ENCODE results near the gene SIAH2.

DNA sequence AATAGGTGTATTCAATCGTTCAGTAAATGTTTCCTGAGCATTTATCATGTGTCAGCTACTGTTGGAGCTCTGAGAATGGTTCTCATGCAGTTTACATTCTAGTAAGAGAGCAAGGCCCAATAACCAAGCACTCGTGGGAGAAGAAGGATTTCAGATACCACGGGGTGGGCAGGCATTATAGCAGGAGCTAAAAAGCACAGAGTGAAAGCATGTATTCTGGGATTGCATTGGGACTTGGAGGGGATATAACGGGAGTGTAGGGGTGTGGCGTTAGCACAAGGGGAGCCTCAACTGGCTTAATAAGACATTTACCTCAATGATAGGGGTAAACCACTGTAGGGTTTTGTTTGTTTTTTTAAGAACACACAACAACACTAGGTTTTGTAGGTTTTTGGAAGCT is 1.6 kb upstream of the SIAH2 start:
- TF ChIP-seq, protein P1, sequence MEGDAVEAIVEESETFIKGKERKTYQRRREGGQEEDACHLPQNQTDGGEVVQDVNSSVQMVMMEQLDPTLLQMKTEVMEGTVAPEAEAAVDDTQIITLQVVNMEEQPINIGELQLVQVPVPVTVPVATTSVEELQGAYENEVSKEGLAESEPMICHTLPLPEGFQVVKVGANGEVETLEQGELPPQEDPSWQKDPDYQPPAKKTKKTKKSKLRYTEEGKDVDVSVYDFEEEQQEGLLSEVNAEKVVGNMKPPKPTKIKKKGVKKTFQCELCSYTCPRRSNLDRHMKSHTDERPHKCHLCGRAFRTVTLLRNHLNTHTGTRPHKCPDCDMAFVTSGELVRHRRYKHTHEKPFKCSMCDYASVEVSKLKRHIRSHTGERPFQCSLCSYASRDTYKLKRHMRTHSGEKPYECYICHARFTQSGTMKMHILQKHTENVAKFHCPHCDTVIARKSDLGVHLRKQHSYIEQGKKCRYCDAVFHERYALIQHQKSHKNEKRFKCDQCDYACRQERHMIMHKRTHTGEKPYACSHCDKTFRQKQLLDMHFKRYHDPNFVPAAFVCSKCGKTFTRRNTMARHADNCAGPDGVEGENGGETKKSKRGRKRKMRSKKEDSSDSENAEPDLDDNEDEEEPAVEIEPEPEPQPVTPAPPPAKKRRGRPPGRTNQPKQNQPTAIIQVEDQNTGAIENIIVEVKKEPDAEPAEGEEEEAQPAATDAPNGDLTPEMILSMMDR (IDR thresholded peaks at IDR 0.05; ENCODE audit: low read length): no peak
- TF ChIP-seq EZH2 (IDR thresholded peaks at IDR 0.05; ENCODE audit: borderline replicate concordance, low read length): no peak
